ENCODE measurements around the gene BCAS1. TPM values are rescaled to one million over a fixed set of nuclear protein-coding genes. Genes with fewer than 3 reads are reported as not detected.

The BCAS1 gene
- total and polyA plus RNA-seq, 10 of the 15 experiments (the other 5 are each of a cell fraction or from before 2014, with no cell fraction given), result 0.21 to 1.4 (median 0.55) TPM

- Histone ChIP-seq H3K9ac (ENCODE audit: control insufficient read depth, insufficient read depth, low read length) (no peak overlapping the region), H3K4me3 (no peak overlapping the region), H3K36me3 (ENCODE audit: control insufficient read depth in 2 of 2, insufficient read depth in 2 of 2, low read length in 1 of 2) (no peaks in the 10 kb centered on the region), H3K79me2 (ENCODE audit: control insufficient read depth, insufficient read depth, low read length) (no peaks in the 10 kb centered on the region), H4K20me1 (ENCODE audit: control insufficient read depth, insufficient read depth) (no peaks in the 10 kb centered on the region), H3K9me3 (replicated peaks; ENCODE audit: control insufficient read depth, insufficient read depth, low read length) (peaks cover 5% of the 10 kb centered on the region; the same call in 2 of the 3 replicates), H3K4me2 (ENCODE audit: control insufficient read depth, insufficient read depth) (no peak overlapping the region), H2AFZ (ENCODE audit: control insufficient read depth, low read depth, low read length) (no peak overlapping the region), H3K27me3 (replicated peaks in 1 of 2; ENCODE audit: control insufficient read depth in 2 of 2, insufficient read depth in 2 of 2, low read length in 1 of 2) (no peaks in the 10 kb centered on the region), H3K27ac (ENCODE audit: control insufficient read depth, insufficient read depth) (no peak overlapping the region), H3K4me1 (ENCODE audit: control insufficient read depth, insufficient read depth, low read length) (peaks cover 20% of the 10 kb centered on the region)
- DNase-seq (ENCODE audit: low read depth, low spot score), result no peak
- in situ Hi-C loops (cut with MboI), result loop anchor here (25.0 kb wide), 1 partner anchor 687 kb away; no protein-coding TSS in a partner anchor
- SMC1A ChIA-PET (ENCODE audit: uncharacterized antibody, unreplicated experiment), result interaction anchor here (0.6 to 5.7 kb wide), 14 partner anchors 8 to 646 kb away, joined by 3 to 48 read pairs (median 4); no protein-coding TSS in a partner anchor
- no peak for ATAC-seq
- CTCF ChIA-PET, result interaction anchor here (0.7 to 4.8 kb wide), 5 partner anchors 8 to 567 kb away, joined by 3 to 53 read pairs (median 6); no protein-coding TSS in a partner anchor
- no peak for FAIRE-seq
- WGBS (ENCODE audit: insufficient coverage, insufficient replicate concordance, low lambda C conversion rate, missing lambda C conversion rate), result 85% methylated on average over 3 of the region's 3 CpGs
- BruUV-seq (replicated peaks), result no TSS peak
- intact Hi-C loops (cut with micrococcal nuclease; ENCODE audit: unreplicated experiment), result no loop called here
- POLR2A ChIA-PET, result interaction anchor here (0.9 to 1.2 kb wide), 2 partner anchors 43 to 112 kb away, joined by 3 read pairs; no protein-coding TSS in a partner anchor
- RAD21 ChIA-PET (ENCODE audit: unreplicated experiment), result interaction anchor here (1.1 to 2.0 kb wide), 4 partner anchors 10 to 112 kb away, joined by 3 to 20 read pairs (median 6); no protein-coding TSS in a partner anchor
- TF ChIP-seq CUX1 (IDR thresholded peaks at IDR 0.05; ENCODE audit: insufficient replicate concordance, low read depth, low read length) (no peak), IRF4 (IDR thresholded peaks at IDR 0.05; ENCODE audit: low read depth, low read length) (no peak), CHD1 (IDR thresholded peaks at IDR 0.05; ENCODE audit: low read depth, low read length) (no peak), ZSCAN29 (IDR thresholded peaks at IDR 0.05) (no peak), YY1 (IDR thresholded peaks at IDR 0.05; ENCODE audit: low read depth, low read length) (no peak), PAX8 (IDR thresholded peaks at IDR 0.05) (no peak), FOXK2 (IDR thresholded peaks at IDR 0.05) (no peak), CTCF (IDR thresholded peaks at IDR 0.05 in 2 of 3, conservative IDR thresholded peaks at IDR 0.05 in 1 of 3; ENCODE audit: control insufficient read depth in 2 of 3, extremely low read depth in 1 of 3, insufficient read depth in 1 of 3, low read depth in 3 of 3, low read length in 3 of 3) (no peak), GABPA (IDR thresholded peaks at IDR 0.05; ENCODE audit: low read depth) (no peak), KAT2A (conservative IDR thresholded peaks at IDR 0.05; ENCODE audit: control insufficient read depth, low read depth, low read length) (no peak), RB1 (IDR thresholded peaks at IDR 0.05; ENCODE audit: borderline replicate concordance) (no peak), ASH2L (IDR thresholded peaks at IDR 0.05; ENCODE audit: borderline replicate concordance, low read depth) (no peak), CEBPB (IDR thresholded peaks at IDR 0.05; ENCODE audit: borderline replicate concordance in 1 of 2, low read depth in 2 of 2, low read length in 2 of 2) (no peak), RAD21 (IDR thresholded peaks at IDR 0.05; ENCODE audit: insufficient read depth, low read depth, low read length) (no peak)
Observed at GRCh38 chr20:53950578-53950977, 119.8 kb downstream of the BCAS1 start.
